ENCODE measurements around the gene ACTR5.
"Not testable (repeated sequence)": the region's sequence is repeated elsewhere in the genome, so short reads cannot be mapped to it uniquely, and the experiment has no call there.

DNA sequence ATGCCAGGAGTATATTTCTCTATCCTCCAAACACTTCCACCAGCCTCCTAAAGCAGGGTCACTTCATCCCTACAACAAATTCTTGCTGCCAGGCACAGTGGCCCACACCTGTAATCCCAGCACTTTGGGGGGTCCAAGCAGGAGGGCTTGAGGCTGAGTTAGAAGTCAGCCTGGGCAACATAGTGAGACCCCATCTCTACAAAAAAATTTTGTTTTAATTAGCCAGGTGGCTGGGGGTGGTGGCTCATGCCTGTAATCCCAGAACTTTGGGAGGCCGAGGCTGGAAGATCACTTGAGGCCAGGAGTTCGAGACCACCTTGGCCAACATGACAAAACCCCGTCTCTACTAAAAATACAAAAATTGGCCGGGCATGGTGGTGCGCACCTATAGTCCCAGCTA is 45.8 kb downstream of the ACTR5 start:
- TF ChIP-seq, protein P1, sequence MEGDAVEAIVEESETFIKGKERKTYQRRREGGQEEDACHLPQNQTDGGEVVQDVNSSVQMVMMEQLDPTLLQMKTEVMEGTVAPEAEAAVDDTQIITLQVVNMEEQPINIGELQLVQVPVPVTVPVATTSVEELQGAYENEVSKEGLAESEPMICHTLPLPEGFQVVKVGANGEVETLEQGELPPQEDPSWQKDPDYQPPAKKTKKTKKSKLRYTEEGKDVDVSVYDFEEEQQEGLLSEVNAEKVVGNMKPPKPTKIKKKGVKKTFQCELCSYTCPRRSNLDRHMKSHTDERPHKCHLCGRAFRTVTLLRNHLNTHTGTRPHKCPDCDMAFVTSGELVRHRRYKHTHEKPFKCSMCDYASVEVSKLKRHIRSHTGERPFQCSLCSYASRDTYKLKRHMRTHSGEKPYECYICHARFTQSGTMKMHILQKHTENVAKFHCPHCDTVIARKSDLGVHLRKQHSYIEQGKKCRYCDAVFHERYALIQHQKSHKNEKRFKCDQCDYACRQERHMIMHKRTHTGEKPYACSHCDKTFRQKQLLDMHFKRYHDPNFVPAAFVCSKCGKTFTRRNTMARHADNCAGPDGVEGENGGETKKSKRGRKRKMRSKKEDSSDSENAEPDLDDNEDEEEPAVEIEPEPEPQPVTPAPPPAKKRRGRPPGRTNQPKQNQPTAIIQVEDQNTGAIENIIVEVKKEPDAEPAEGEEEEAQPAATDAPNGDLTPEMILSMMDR (IDR thresholded peaks at IDR 0.05), result not testable (repeated sequence)
- not testable (repeated sequence) for TF ChIP-seq POLR2A (IDR thresholded peaks at IDR 0.05)

Measured in testis (tissue), 2 donors.